Neural cell (in vitro differentiated cells): Measurements from ENCODE around the gene SMIM44. TPM values are rescaled to one million over a fixed set of nuclear protein-coding genes. Genes with fewer than 3 reads are reported as not detected.

Experiments used
- H2AFZ ChIP-seq: fragments of 200-600, 300-800 bp; sonication (generic), shearing (Covaris generic); 2 replicates; pipeline ENCODE4 v1.6.0; 2014; ENCODE audit warnings: low read depth, mild to moderate bottlenecking, antibody characterized with exemption, low read length, moderate library complexity
- H3F3A ChIP-seq: fragments of 200-600 bp; shearing (Covaris generic); 2 replicates; pipeline ENCODE4 v1.6.1; 2016; ENCODE audit warnings: mild to moderate bottlenecking, moderate library complexity, mixed read lengths, antibody characterized with exemption, low read length; ENCODE audit not compliant: insufficient read depth, poor library complexity, severe bottlenecking
- H3K27ac ChIP-seq: fragments of 200-600, 300-800 bp; sonication (generic), shearing (Covaris generic); 2 replicates; pipeline ENCODE4 v1.5.1; 2014; ENCODE audit warnings: mild to moderate bottlenecking, low read length, moderate library complexity
- H3K27me3 ChIP-seq: fragments of 300-800, 200-600 bp; sonication (generic), shearing (Covaris generic); 2 replicates; pipeline ENCODE4 v1.6.0; 2014; ENCODE audit warnings: mild to moderate bottlenecking, low read depth, low read length, moderate library complexity; ENCODE audit not compliant: insufficient read depth
- H3K36me3 ChIP-seq: fragments of 300-800, 200-600 bp; sonication (generic), shearing (Covaris generic); 2 replicates; pipeline ENCODE4 v1.5.1; 2014; ENCODE audit warnings: mild to moderate bottlenecking, antibody characterized with exemption, low read length, moderate library complexity; ENCODE audit not compliant: insufficient read depth
- H3K4me2 ChIP-seq: fragments of 300-800, 200-600 bp; sonication (generic), shearing (Covaris generic); 2 replicates; pipeline ENCODE4 v1.6.0; 2014; ENCODE audit warnings: mild to moderate bottlenecking, low read length
- H3K4me3 ChIP-seq: fragments of 300-800, 200-600 bp; sonication (generic), shearing (Covaris generic); 2 replicates; pipeline ENCODE4 v1.5.1; 2014; ENCODE audit warnings: mild to moderate bottlenecking, low read length, moderate library complexity
- H3K79me2 ChIP-seq: fragments of 200-600 bp; shearing (Covaris generic); replicated peaks from 2 replicates; pipeline ENCODE4 v1.6.0; 2014; ENCODE audit warnings: mild to moderate bottlenecking, low read length, moderate library complexity; ENCODE audit not compliant: insufficient read depth
- H3K9ac ChIP-seq: fragments of 300-800, 200-600 bp; sonication (generic), shearing (Covaris generic); 2 replicates; pipeline ENCODE4 v1.6.1; 2016; ENCODE audit warnings: mild to moderate bottlenecking, low read length, mixed read lengths
- H3K9me2 ChIP-seq: fragments of 200-600 bp; shearing (Covaris generic); 2 replicates; pipeline ENCODE4 v1.6.1; 2016; ENCODE audit warnings: mild to moderate bottlenecking, low read length, mixed read lengths; ENCODE audit not compliant: insufficient read depth
- H3K9me3 ChIP-seq: fragments of 200-600, 300-800 bp; sonication (generic), shearing (Covaris generic); 2 replicates; pipeline ENCODE4 v1.6.1; 2016; ENCODE audit warnings: mild to moderate bottlenecking, mixed run types, low read length, moderate library complexity, mixed read lengths
- H4K20me1 ChIP-seq: fragments of 200-600 bp; shearing (Covaris generic); 2 replicates; pipeline ENCODE4 v1.6.1; 2016; ENCODE audit warnings: mild to moderate bottlenecking, mixed run types; ENCODE audit not compliant: insufficient read depth
- CTCF ChIP-seq: fragments of 450-650 bp; IDR thresholded peaks from 2 replicates; pipeline ENCODE4 v1.5.1; 2014; ENCODE audit warnings: antibody characterized with exemption, mild to moderate bottlenecking, moderate library complexity; ENCODE audit not compliant: poor library complexity, severe bottlenecking
- EP300 ChIP-seq: fragments of 450-650 bp; conservative IDR thresholded peaks from 2 replicates; pipeline ENCODE4 v1.6.1; 2014; ENCODE audit warnings: antibody characterized with exemption, mild to moderate bottlenecking, moderate library complexity; ENCODE audit not compliant: poor library complexity, severe bottlenecking
- EZH2 ChIP-seq: fragments of 200-600, 300-800 bp; shearing (Covaris generic), sonication (generic); IDR thresholded peaks from 2 replicates; pipeline ENCODE4 v1.6.1; 2014; ENCODE audit warnings: antibody characterized with exemption, low read length, borderline replicate concordance, mild to moderate bottlenecking; ENCODE audit not compliant: insufficient read depth, poor library complexity, severe bottlenecking
- MXI1 ChIP-seq: fragments of 450-650 bp; conservative IDR thresholded peaks from 2 replicates; pipeline ENCODE4 v1.6.1; 2014; ENCODE audit warnings: antibody characterized with exemption, mild to moderate bottlenecking; ENCODE audit not compliant: poor library complexity, severe bottlenecking
- POLR2AphosphoS5 ChIP-seq: IDR thresholded peaks from 2 replicates; pipeline ENCODE4 v1.6.1; 2012
- RAD21 ChIP-seq: fragments of 450-650 bp; conservative IDR thresholded peaks from 2 replicates; pipeline ENCODE4 v1.6.1; 2014; ENCODE audit warnings: antibody characterized with exemption, mild to moderate bottlenecking, moderate library complexity
- REST ChIP-seq: IDR thresholded peaks from 2 replicates; pipeline ENCODE4 v1.6.1; 2012; ENCODE audit warnings: borderline replicate concordance
- SMC3 ChIP-seq: fragments of 450-650 bp; conservative IDR thresholded peaks from 2 replicates; pipeline ENCODE4 v1.6.1; 2014; ENCODE audit warnings: antibody characterized with exemption, mild to moderate bottlenecking, moderate library complexity; ENCODE audit not compliant: poor library complexity
- TAF1 ChIP-seq: IDR thresholded peaks from 2 replicates; pipeline ENCODE4 v1.6.1; 2012; ENCODE audit warnings: low read depth
- polyA plus RNA-seq: library from polyadenylated mRNA; depleted of rRNA; stranded (reverse); fragments of >200 nt; gene quantifications from 2 replicates; pipeline ENCODE4 v1.2.3, GENCODE V29; 2014

The SMIM44 gene
- polyA plus RNA-seq, 1 donor from 2014 or later, result not detected

GRCh38 chr19:3512562-3513228 is 29.5 kb upstream of the SMIM44 start:
- no peaks in the 10 kb centered on the region for H3K9me2 ChIP-seq
- H3K27me3 ChIP-seq, result no peaks in the 10 kb centered on the region
- no peak overlapping the region for H3K4me3 ChIP-seq
- TF ChIP-seq POLR2AphosphoS5 (no peak), SMC3 (no peak), EZH2 (no peak), REST (no peak), EP300 (no peak), MXI1 (no peak), CTCF (no peak), TAF1 (no peak), RAD21 (no peak)
- peaks cover 54% of the 10 kb centered on the region for H3K79me2 ChIP-seq
- H4K20me1 ChIP-seq, result peaks cover 27% of the 10 kb centered on the region
- no peaks in the 10 kb centered on the region for H3K9me3 ChIP-seq
- no peaks in the 10 kb centered on the region for H3K36me3 ChIP-seq
- no peak overlapping the region for H2AFZ ChIP-seq
- H3F3A ChIP-seq, result no peaks in the 10 kb centered on the region
- no peak overlapping the region for H3K4me2 ChIP-seq
- no peak overlapping the region for H3K9ac ChIP-seq
- H3K27ac ChIP-seq, result no peak overlapping the region

GRCh38 chr19:3511506-3512251 is 28.4 kb upstream of the SMIM44 start:
- H2AFZ ChIP-seq, result no peak overlapping the region
- no peaks in the 10 kb centered on the region for H3K9me2 ChIP-seq
- H3K27ac ChIP-seq, result no peak overlapping the region
- H3F3A ChIP-seq, result no peaks in the 10 kb centered on the region
- no peak overlapping the region for H3K4me3 ChIP-seq
- no peak for TF ChIP-seq EZH2
- TF ChIP-seq POLR2AphosphoS5, result no peak
- TF ChIP-seq TAF1, result no peak
- no peak for TF ChIP-seq CTCF
- H3K36me3 ChIP-seq, result no peaks in the 10 kb centered on the region
- H3K9ac ChIP-seq, result no peak overlapping the region
- H3K79me2 ChIP-seq, result peaks cover 62% of the 10 kb centered on the region
- peaks cover 27% of the 10 kb centered on the region for H4K20me1 ChIP-seq
- no peaks in the 10 kb centered on the region for H3K9me3 ChIP-seq
- no peaks in the 10 kb centered on the region for H3K27me3 ChIP-seq
- H3K4me2 ChIP-seq, result no peak overlapping the region
